ENCODE data around the gene AOPEP.

Gene AOPEP

DNA sequence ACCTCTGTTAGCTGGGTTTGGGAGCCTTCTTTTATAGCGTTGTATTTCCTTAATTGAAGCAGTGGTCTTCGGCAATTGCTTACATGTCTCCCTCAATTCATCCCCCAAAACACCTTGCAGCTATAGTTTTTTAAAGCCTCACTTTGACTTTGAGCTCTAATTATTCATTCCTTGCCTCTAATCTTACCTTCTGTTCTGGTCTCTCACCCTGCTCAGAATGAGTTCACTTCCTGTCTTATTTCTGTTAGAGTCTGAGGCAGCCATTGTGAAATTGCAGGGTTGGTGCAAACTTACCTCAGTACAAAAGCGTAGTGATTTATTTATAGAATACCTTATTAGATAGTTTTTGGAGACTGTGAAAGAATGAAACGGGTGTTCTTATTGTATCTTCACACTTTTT, 35.0 kb downstream of the AOPEP start:
- no peak for DNase-seq

DNA sequence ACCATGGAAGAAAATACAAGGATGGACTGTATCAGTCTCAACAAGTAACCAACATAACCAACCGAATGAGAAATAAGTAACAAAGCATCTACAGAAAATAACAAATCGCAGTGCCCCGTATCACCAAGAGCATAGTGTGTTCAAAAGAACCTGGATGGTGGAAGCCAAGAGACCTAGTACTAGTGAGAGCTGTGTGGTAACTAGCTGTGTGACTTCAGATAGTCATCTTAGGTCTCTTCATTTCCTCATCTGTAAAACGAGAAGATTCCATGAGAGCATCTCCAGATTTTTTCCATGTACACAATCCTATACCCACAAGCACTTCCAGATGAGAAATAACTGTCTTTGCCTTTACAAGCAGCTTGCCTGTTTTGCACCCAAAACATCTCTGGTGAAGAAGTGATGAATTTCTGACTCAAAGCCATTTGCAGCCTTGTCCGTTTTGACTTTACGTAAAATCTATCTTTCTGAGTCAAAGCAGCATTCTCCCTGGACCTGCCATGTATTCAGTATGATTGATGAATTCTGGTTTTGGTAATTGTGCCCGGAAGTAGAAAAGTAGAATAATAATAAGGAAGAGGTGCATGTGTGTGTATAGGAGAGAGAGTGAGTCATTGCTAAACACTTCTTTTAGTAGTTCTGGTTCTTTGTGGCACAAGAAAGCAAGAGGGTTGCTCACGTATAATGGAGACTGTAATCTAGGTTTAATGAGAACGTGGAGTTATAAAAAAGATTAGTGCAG, 41.0 kb downstream of the AOPEP start:
- no peak for DNase-seq

DNA sequence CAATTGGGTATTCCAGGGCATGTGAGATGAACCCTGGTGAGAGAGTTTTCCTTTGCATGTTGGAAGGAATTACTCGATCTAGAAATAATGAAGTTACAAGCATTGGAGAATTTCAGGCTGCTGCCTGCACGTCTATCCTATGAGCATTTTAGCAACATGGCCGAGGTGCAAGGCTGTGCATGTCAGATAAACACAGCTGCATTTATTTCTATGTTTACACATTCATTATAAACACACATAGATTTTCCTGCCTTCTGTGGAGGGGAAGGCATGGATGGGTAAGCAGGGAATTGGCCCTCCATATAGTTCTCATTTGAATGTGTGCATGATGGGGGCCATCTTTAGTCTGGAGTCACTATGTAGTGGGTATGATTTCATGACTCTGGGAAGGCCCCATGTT, 42.3 kb downstream of the AOPEP start:
- no peak for DNase-seq

DNA sequence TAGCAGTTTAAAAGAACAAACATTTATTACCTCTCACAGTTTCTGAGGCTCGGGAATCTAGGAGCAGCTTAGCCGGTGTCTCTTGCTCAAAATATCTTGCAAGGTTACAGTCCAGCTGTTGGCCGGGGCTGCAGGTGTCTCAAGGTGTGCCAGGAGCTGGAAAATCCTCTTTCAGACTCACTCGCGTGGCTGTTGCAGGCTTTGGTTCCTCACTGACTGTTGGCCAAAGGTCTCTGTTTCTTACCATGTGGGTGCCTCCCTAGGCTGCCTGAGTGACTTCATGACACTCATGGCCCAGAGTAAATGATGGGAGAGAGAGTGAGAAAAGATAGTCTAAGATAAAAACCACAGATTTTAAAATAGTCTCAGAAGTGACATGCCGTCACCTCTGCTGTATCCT, 43.8 kb downstream of the AOPEP start:
- no peak for DNase-seq

DNA sequence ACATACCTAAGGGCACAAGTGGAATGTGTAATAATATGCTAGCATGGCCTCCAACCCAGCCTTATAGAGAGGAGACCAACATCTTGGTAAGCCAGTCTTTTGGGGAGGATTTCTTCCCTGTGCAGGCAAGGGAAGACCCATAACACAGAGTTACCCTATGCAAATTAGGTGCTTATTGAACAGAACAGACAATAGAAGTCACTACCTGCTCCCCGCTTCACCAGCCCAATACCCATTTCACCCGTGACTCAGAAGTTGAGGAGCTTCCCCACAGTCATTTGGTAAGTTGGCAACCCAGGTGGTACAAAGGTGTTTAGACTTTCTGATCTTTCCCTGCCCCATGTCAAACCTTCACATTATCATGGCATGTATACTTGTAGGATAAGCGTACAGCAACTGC, 44.6 kb downstream of the AOPEP start:
- no peak for DNase-seq

DNA sequence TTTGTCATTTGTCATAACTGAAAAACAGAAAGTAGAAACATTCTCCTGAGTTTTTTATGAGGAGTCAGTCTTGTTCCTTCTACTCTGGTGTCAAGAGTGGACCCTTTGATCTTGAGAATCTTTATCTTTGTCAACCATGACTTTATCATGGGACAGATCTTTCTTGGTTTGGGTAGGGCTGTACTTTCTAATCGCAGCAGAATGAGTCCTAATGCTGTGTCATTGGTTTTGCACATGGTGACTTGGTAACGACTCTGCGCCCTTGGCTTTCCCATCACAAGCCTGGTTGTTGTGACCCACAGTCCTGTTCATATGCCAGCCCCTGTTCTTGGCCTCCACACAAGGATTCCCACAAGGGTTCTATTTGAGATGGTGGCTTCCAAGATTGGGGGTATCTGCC, 45.6 kb downstream of the AOPEP start:
- no peak for DNase-seq

DNA sequence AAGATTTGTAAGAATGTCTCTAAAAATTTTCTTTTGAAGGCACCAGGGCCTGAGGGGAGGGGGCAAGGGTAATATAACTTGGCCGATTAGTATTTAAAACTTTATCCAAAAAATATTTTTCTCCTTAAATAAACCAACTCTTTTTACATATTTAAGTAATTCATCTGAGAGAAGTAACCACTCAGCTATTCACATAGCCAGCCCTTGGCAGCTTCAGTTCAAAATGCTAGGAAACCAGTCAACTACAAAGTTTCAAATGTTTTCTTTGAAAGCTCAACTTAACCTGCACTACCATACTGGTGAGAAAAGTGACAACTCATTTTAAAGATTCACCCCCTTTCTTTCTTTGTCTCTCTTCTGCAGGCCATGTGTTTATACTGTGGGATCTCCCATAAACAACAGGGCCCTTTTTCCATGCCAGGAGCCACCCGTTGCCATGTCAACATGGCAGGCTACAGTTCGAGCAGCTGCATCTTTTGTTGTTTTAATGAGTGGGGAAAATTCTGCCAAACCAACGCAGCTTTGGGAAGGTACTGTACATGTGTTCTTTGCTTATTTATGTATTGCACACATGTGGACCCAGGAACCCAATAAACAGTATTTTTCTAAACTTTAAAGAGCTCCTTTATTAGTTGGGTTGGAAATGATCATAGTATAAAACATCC, 46.3 kb downstream of the AOPEP start:
- no peak for DNase-seq

DNA sequence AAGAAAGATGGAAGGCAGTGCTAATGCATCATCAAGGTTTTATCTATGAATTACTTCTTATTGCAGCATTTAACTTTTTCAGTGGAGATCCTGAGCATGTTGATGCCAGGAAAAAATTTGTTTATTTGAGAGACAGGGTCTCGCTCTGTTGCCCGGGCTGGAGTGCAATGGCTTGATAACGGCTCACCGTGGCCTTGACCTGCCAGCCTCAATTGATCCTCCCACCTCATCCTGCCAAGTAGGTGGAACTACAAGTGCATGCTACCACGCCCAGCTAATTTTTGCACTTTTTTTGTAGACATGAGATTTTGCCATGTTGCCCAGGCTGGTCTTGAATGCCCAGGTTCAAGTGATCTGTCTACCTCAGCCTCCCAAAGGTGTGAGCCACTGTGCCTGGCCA, 47.2 kb downstream of the AOPEP start:
- DNase-seq: no peak

DNA sequence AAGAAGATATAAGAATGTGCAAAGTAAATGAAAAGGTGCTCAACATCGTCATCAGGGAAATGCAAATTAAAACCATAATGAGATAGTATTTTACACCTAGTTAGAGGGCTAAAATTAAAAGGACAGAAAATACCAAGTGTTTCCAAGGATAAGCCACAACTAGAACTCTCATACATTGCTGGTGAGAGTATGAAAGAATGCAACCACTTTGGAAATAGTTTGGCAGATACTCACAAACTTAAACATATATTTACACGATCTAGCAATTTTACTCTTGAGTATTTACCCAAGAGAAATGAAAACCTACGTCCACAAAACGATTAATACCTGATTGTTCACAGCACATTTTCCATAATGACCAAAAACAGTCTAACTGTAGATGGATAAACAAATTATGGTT, 51.5 kb downstream of the AOPEP start:
- no peak for DNase-seq

DNA sequence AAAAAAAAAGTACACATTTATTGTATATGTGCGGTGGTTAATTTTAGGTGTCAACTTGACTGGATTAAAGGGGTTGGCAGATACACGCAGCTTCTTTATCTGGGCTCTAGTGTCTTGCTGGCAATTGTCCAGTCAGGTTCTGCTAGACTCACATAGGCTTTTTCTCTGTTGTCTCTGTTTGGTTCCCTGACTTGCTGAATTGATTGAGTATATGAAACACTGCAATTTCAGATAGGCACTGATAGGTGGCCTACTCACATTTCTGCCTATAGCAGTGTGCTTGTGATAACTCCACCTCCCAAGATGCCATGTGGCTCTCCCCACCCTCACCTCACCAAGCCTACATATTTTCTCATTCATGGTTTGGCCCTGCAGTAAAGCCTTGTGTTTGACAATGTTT, 52.5 kb downstream of the AOPEP start:
- no peak for DNase-seq

DNA sequence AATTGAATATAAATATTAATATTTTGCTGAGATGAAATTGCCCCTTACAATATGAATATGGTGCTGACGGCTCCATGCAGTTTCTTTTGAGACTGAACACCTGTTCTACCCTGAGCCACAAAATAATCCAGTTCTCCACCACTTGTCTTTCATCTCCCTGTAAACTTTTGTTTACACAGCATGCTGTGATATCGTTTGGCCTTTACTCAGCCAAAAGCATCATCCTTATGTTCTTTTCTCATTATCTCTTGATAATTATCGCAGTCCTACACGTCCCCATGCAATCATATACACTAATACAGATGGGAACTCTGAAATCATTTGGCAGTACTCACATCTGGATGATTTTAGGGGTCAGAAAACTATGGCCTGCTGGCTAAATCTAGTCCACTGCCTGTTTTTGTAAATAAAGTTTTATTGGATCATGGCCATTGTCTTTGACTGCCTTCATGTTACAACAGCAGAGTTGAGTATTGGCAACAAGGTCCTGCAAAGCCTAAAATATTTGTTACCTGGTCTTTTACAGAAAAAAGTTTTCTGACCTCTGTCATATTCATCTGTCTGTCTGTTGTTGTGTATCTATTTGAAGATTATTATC, 53.3 kb downstream of the AOPEP start:
- DNase-seq: no peak

DNA sequence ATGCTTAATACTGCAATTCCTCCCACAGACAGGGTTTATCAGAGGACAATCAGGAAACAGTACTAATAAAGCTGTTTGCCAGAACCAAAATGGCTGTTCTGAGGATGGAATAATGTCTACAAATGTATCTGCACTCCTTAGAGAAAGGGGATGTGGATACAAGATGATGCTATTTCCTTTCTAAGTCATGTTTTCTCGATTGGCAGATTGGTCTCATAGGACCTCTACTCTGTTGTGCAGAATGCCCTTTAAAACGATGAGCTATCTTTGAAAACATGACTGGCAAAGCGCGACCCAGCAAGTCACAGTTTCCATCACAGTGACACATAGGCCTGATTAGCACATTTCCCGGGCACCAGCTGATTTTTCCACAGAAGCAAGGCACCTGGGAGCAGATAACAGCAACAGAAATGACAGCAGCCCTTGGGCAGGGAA, 54.0 kb downstream of the AOPEP start:
- DNase-seq: no peak

DNA sequence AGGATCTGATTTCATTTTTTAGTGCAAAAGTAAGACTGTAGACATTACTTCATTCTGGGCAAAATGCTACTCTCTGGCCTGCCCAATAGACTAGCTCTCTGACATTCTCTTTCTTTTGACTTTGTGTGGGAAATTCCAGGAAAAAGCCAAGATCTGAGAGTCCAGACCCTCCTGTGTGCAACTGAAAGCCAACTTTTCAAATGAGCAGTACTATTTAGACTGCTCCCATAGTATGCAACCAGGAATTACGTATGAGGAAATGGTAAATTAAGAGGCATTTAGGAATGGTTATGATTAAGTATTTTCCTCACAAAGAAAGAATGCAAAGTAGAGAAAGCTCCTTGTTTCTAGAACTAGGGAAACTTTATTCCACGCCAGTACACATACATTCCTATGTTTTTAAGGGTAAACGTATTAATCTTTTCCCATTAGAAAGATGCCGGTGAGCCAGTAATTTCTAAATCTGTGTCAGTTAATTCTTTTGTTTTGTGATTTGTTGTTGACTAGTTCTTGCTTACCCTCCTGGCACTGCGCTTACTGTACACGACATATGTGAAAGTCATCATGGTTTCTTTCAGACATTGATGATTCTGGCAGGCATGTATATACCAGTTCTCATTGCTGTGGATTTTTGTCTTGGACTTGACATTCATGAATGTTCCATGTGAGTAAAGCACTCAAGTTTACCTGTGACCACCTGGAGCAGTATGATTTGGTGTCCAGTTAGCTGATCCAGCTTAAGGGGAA, 56.0 kb downstream of the AOPEP start:
- DNase-seq: no peak

DNA sequence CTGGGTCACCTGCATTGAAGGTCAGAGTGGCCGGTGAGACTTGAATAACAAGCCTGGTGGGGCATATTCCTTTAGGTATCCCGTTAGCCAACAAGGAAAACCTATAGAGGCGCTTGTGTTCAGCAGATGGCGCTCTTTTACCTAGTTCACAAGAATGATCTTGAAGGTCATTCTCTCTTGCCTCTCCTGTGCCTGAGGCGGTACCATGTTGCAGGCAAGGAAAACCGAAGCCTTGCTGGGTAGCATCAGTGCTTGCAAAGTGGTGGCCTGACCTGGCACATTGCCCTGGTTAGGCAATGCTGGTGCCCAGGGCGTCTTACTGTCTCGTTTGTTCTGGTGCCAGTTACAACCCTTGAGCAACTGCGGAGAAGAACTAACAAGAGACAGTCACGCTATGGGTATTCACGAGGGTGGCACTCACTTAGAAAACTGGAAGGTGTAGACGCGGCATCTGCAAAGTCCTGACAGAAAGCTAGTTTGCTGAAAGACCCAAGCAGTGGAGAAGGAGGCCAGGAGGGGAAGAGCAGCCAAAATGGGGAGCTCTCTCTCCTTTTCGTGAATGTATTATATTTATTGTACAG, 56.7 kb downstream of the AOPEP start:
- DNase-seq: peak; percentile 70 to 72 (median 70)

DNA sequence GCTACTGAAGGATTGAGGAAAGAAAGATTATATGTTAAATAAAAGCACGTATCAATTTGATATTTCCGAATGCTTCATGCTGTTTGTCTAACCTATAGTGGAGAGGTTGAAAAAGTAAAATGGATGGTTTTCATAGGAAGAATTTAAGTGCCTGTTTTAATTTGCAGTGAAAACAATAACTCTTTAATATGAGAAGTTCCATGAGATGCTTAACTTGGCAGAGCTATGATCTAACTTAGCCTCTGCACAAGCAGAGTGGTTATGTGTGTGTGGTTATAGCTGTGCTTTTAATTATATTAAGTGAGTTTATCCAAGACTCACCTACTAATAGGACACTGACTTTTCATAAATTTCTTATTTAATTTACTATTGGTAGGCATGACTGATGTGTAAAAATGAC, 57.4 kb downstream of the AOPEP start:
- no peak for DNase-seq

DNA sequence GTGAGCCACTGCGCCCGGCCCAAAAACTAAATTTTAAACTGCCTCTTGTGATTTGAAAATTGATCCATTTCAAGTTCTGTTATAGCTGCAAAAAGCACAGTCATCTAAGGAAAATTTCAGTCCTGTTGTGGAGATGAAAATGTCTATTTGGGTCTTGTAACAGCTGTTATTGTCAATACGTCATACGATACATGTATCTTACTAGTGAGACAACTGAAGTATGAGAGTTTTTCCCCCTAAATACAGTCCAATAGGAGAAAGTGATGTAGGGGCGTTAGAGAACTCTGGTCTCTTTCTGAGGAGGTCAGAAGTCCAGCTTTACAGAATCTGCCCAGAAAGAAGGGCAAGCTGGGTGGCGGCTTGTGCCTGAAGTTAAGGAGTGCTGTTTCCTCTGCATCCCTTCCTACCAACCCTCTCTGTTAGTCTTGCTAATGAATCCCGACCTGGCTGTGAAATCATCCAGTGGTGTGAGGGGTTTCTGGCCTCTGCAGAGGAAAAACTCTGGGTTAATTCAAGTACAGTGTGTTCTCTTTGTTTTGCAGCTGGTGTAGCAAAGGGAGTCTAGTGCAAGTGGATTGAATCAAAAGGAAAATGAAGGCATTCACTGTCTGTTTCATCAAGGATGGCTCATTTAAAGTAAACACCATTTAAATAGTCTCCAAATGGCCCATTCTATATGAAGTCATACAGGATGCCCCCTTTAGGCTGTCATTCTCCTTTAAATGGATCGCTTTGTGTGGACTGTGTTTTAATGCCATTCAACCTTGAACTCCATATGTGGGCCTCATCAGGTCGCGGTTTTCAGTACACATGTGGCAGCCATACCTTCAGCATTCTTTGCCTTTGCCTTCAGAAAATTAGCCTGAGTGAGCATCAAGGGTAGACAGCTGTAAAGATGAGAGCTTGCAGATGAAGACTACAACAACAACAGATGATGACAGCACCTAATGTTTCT, 59.0 kb downstream of the AOPEP start:
- DNase-seq: no peak

DNA sequence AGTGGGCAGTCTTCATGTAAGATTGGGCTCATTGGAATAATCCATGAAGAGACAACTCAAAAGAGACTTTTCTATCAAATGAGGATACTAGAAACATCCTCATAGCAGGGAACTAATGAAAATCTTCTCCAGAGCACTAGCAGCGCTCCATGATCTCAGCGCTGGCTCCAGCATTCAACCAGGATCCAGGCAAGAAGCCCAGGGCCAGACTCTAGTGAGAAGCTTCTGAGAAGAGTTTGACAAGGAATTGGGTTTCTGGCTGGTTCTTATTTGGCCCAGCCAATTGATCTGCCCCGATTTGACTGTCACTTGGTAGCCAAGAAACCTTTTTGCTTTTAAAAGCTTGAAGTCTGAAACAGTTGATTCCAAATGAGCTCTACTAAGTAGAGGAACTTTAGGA, 60.1 kb downstream of the AOPEP start:
- DNase-seq: no peak

DNA sequence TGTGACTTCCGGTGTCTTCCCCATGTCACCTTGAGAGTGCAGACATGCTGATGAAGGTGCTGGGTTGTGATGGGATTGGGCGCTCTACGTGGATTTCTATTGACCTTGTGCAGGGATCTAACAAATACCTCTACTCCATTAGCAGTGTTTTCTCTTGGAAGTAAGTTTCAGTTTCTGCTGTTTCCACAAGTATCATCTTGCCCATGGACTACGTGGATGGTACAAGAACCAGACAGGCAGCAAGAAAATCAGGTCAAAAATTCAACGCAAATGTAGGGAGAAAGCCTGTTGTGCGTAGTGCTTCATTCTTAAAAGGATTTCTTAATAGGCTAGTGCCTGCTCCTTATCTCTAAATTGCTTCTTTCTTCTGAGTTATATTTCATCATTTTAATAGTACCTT, 60.8 kb downstream of the AOPEP start:
- no peak for DNase-seq

DNA sequence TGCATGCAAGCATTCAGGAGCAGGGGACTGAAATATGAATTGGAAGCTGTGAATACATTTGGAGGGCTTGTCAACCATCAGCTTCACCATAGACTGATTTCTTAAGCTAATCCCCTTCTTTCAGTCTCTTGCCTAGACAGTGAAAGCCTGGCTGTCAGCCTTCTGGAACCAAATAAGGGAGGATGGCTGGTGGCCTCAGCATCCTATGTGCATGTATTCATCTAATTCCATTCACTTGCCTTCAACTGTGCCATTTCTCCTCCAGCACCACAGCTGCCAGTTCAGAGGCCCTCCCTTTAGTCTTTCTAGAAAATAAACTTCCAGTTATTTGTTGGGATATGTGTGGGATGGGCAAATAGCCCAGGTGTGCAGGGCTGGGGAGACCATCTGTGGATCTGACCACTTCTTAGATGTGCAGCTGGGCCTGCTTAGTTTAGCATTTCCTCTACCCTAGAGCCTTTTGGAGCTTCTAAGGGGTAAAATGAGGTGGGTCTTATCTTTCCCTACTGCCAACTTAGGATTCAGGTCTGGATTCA, 62.1 kb downstream of the AOPEP start:
- DNase-seq: no peak

DNA sequence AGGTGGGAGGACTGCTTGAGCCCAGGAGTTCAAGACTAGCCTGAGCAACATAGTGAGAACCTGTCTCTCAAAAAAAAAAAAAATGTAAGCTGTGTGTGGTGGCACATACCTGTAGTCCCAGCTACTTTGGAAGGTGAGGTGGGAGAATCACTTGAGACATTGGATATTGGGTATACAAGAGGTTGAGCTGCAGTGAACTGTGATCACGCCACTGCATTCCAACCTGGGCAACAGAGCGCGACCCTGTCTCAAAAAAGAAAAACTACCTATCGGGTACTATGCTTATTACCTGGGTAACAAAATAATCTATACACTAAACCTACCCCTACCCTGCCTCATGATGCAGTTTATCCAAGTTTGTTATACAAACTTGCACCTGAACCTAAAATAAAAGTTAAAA, 64.9 kb downstream of the AOPEP start:
- DNase-seq: no peak

DNA sequence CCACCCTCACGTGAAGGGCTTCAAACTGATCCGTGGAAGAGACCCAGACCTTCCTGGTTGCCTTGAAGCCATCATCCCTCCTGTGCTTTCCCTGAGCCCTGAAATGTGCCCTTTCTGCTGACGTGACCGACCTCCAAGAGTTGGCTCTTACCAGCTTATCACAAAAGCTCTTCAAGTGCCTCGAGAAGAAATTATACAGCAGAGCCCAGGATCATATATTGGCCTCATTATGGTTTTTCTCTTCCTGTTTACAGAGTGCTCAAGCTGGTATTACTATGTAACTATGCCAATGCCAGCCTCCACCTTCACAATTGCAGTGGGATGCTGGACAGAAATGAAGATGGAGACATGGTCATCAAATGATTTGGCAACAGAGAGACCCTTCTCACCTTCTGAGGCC, 66.0 kb downstream of the AOPEP start:
- no peak for DNase-seq

Measured in suppressor macrophage treated with lipopolysaccharide for 1 hour (primary cell).